Breast epithelium (tissue), 3 donors: ENCODE results near the gene KRT79.

Source experiments
- POLR2A ChIP-seq: fragments of 450-650 bp; IDR thresholded peaks from one replicate; pipeline ENCODE4 v1.6.1; 2016; ENCODE audit warnings: antibody characterized with exemption, mild to moderate bottlenecking, moderate library complexity
- POLR2AphosphoS5 ChIP-seq, 3 donors: sonication (generic); formaldehyde crosslinking; IDR thresholded peaks; one replicate each; pipeline ENCODE4 v1.6.1; 2017; ENCODE audit warnings: antibody characterized with exemption in 3 of 3
- TF ChIP-seq, protein P1 (sequence below), 3 donors: fragments of 450-650 bp; IDR thresholded peaks; one replicate each; pipeline ENCODE4 v1.5.1; 2016 to 2017; ENCODE audit warnings: antibody characterized with exemption in 3 of 3, mild to moderate bottlenecking in 3 of 3, moderate library complexity in 3 of 3

DNA sequence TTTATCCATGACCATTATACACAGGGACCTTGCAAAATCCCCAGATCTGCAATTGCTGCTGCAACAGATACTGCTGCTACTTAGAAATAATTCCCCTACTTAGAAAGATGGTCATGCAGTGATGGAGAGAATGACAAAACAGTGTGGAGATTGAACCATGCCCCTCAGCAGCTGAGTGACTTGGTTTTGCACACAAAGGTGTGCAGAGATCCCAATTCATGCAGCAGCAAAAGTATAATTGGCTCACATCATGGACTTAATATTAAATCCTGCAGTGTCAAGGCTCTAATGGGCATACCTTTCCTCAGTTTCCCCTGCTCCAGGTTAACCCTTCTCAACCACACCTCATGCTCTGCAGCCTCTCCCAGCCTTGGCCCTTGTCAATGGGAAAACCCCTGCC lies 17.7 kb upstream of the KRT79 start:
- TF ChIP-seq, protein P1, sequence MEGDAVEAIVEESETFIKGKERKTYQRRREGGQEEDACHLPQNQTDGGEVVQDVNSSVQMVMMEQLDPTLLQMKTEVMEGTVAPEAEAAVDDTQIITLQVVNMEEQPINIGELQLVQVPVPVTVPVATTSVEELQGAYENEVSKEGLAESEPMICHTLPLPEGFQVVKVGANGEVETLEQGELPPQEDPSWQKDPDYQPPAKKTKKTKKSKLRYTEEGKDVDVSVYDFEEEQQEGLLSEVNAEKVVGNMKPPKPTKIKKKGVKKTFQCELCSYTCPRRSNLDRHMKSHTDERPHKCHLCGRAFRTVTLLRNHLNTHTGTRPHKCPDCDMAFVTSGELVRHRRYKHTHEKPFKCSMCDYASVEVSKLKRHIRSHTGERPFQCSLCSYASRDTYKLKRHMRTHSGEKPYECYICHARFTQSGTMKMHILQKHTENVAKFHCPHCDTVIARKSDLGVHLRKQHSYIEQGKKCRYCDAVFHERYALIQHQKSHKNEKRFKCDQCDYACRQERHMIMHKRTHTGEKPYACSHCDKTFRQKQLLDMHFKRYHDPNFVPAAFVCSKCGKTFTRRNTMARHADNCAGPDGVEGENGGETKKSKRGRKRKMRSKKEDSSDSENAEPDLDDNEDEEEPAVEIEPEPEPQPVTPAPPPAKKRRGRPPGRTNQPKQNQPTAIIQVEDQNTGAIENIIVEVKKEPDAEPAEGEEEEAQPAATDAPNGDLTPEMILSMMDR (IDR thresholded peaks at IDR 0.05) = no peak
- no peak for TF ChIP-seq POLR2AphosphoS5 (IDR thresholded peaks at IDR 0.05)
- TF ChIP-seq POLR2A = no peak
